Inferior parietal cortex (tissue), 1 donor: ENCODE measurements around the gene GPR137B.
A peak's percentile ranks its signal among the peaks of the same experiment; 100 is the strongest.
"Not testable (repeated sequence)": the region's sequence is repeated elsewhere in the genome, so short reads cannot be mapped to it uniquely, and the experiment has no call there.

Experiments used
- DNase-seq: peaks from one replicate; pipeline ENCODE4 v3.0.0-alpha.2; 2016; ENCODE audit errors: extremely low spot score

Gene GPR137B

GRCh38 chr1:236144033-236144432 is 1.7 kb downstream of the GPR137B start:
- DNase-seq: no peak

- DNase-seq: peak; percentile 18
Observed at GRCh38 chr1:236144446-236145150, 2.3 kb downstream of the GPR137B start.

- no peak for DNase-seq
Observed at GRCh38 chr1:236147068-236147467, 4.7 kb downstream of the GPR137B start.

- DNase-seq: no peak
Observed at GRCh38 chr1:236147521-236148469, 5.5 kb downstream of the GPR137B start.

GRCh38 chr1:236148470-236148845 is 6.1 kb downstream of the GPR137B start:
- DNase-seq: no peak

- no peak for DNase-seq
Observed at GRCh38 chr1:236149003-236149595, 6.8 kb downstream of the GPR137B start.

GRCh38 chr1:236149696-236150228 is 7.4 kb downstream of the GPR137B start:
- DNase-seq: no peak

GRCh38 chr1:236150311-236150955 is 8.1 kb downstream of the GPR137B start:
- DNase-seq: no peak

- no peak for DNase-seq
Observed at GRCh38 chr1:236150986-236151385, 8.6 kb downstream of the GPR137B start.

GRCh38 chr1:236151739-236152424 is 9.5 kb downstream of the GPR137B start:
- DNase-seq: no peak

GRCh38 chr1:236154126-236154525 is 11.8 kb downstream of the GPR137B start:
- no peak for DNase-seq

GRCh38 chr1:236154671-236155398 is 12.5 kb downstream of the GPR137B start:
- no peak for DNase-seq

GRCh38 chr1:236155399-236155767 is 13.0 kb downstream of the GPR137B start:
- no peak for DNase-seq

GRCh38 chr1:236155841-236156503 is 13.6 kb downstream of the GPR137B start:
- no peak for DNase-seq

GRCh38 chr1:236156512-236157208 is 14.3 kb downstream of the GPR137B start:
- no peak for DNase-seq

GRCh38 chr1:236158072-236158471 is 15.7 kb downstream of the GPR137B start:
- DNase-seq: not testable (repeated sequence)

- no peak for DNase-seq
Observed at GRCh38 chr1:236158719-236159118, 16.4 kb downstream of the GPR137B start.

GRCh38 chr1:236159704-236160539 is 17.6 kb downstream of the GPR137B start:
- no peak for DNase-seq
